HepG2 (cell line): ENCODE data around the gene MRPL28. TPM values are rescaled to one million over a fixed set of nuclear protein-coding genes. Genes with fewer than 3 reads are reported as not detected.

Experiments used
- ARNT ChIP-seq: fragments of 450-650 bp; IDR thresholded peaks from 2 replicates; pipeline ENCODE4 v1.6.1; 2017
- ATF5 ChIP-seq: sonication (generic); formaldehyde crosslinking; IDR thresholded peaks from 2 replicates; pipeline ENCODE4 v1.4.0; 2020; ENCODE audit warnings: mild to moderate bottlenecking, low read depth, missing genetic modification reagents
- BORCS8-MEF2B ChIP-seq: sonication (generic); formaldehyde crosslinking; IDR thresholded peaks from 2 replicates; pipeline ENCODE4 v1.8.0; 2022; ENCODE audit warnings: mild to moderate bottlenecking, missing genetic modification reagents
- FOXA1 ChIP-seq, 2 experiments: fragments of 450-650 bp in 1 of 2; sonication (generic) in 1 of 2; formaldehyde crosslinking in 1 of 2; IDR thresholded peaks; 2 replicates each; pipeline versions ENCODE4 v1.4.0 to v1.6.1; 2016 to 2020; ENCODE audit warnings: missing genetic modification reagents in 1 of 2
- KLF15 ChIP-seq: sonication (generic); formaldehyde crosslinking; IDR thresholded peaks from 2 replicates; pipeline ENCODE4 v1.8.1; 2023; ENCODE audit warnings: borderline replicate concordance, mild to moderate bottlenecking, inconsistent platforms, missing genetic modification reagents, mixed read lengths
- KMT2B ChIP-seq: IDR thresholded peaks from 2 replicates; pipeline ENCODE4 v1.6.1; 2016; ENCODE audit warnings: missing genetic modification reagents, missing compliant biosample characterization
- RAD21 ChIP-seq: fragments of 450-650 bp; formaldehyde crosslinking; IDR thresholded peaks from 2 replicates; pipeline ENCODE4 v1.5.0; 2020; ENCODE audit warnings: mild to moderate bottlenecking
- ZBTB40 ChIP-seq, 2 experiments: fragments of 450-650 bp in 1 of 2; sonication (generic) in 1 of 2; formaldehyde crosslinking in 1 of 2; IDR thresholded peaks; 2 replicates each; pipeline versions ENCODE4 v1.6.1 to v1.8.0; 2016 to 2022; ENCODE audit warnings: antibody characterized with exemption in 1 of 2, mild to moderate bottlenecking in 1 of 2, missing genetic modification reagents in 1 of 2
- ZMYM4 ChIP-seq: sonication (generic); formaldehyde crosslinking; IDR thresholded peaks from 2 replicates; pipeline ENCODE4 v1.8.1; 2023; ENCODE audit warnings: mild to moderate bottlenecking, missing genetic modification reagents
- ZNF253 ChIP-seq: sonication (generic); formaldehyde crosslinking; IDR thresholded peaks from 2 replicates; pipeline ENCODE4 v1.8.0; 2022; ENCODE audit warnings: mild to moderate bottlenecking, missing genetic modification reagents, borderline replicate concordance
- ZNF639 ChIP-seq: conservative IDR thresholded peaks from 2 replicates; pipeline ENCODE4 v1.6.1; 2018; ENCODE audit warnings: missing genetic modification reagents
- ZNF660 ChIP-seq: sonication (generic); formaldehyde crosslinking; IDR thresholded peaks from 2 replicates; pipeline ENCODE4 v1.5.1; 2020; ENCODE audit warnings: mild to moderate bottlenecking, low read depth, missing genetic modification reagents, borderline replicate concordance
- polyA plus RNA-seq, 8 experiments: library from polyadenylated mRNA; depleted of rRNA in 3 of 8; stranded (reverse) in 7 of 8; unstranded in 1 of 8; fragments of >200 nt; fragmentation: Illumina TruSeq in 4 of 8; extraction: Trizol in 4 of 8; gene quantifications; 2 replicates each; pipeline versions ENCODE4 v1.2.1 to v1.2.3, GENCODE V29; 2011 to 2016; ENCODE audit warnings: low read depth in 4 of 8, missing spikeins in 1 of 8, mixed read lengths in 1 of 8; ENCODE audit not compliant: insufficient read depth in 1 of 8
- total RNA-seq, 5 experiments: library from RNA; depleted of rRNA; stranded (reverse); fragments of >200 nt; fragmentation: Illumina TruSeq; extraction: Trizol; gene quantifications; 2 replicates each; pipeline ENCODE4 v1.2.3, GENCODE V29; 2016; ENCODE audit warnings: low read depth in 1 of 5

The MRPL28 gene
- total and polyA plus RNA-seq, 2 of the 13 experiments (the other 11 are each of a cell fraction or from before 2014, with no cell fraction given): 114 to 135 TPM

GRCh38 chr16:383326-384051, 13.2 kb upstream of the MRPL28 start (continued):
- no peak for TF ChIP-seq ZBTB40 (IDR thresholded peaks at IDR 0.05)
- no peak for TF ChIP-seq ZBTB40 (CRISPR knock-in tag; IDR thresholded peaks at IDR 0.05)
- no peak for TF ChIP-seq ZNF660
- TF ChIP-seq KMT2B (CRISPR knock-in tag): no peak
- TF ChIP-seq ZNF639 (CRISPR knock-in tag): no peak
- TF ChIP-seq ARNT: no peak
- no peak for TF ChIP-seq ZNF253 (CRISPR knock-in tag)
- no peak for TF ChIP-seq RAD21 (CRISPR knock-in tag)
- no peak for TF ChIP-seq BORCS8-MEF2B (CRISPR knock-in tag)
- no peak for TF ChIP-seq ZMYM4
- no peak for TF ChIP-seq KLF15 (CRISPR knock-in tag)
- TF ChIP-seq ATF5: no peak
- no peak for TF ChIP-seq FOXA1 (IDR thresholded peaks at IDR 0.05)
- TF ChIP-seq FOXA1 (CRISPR knock-in tag; IDR thresholded peaks at IDR 0.05): no peak
